HepG2 (cell line): ENCODE data around the gene XXYLT1. TPM values are rescaled to one million over a fixed set of nuclear protein-coding genes. Genes with fewer than 3 reads are reported as not detected.

Source experiments
- ATAC-seq: fragments of 200-7000 bp; cut with Tn5 transposase; 3 replicates; pipeline ENCODE4 v1.9.1; 2020; ENCODE audit warnings: mild to moderate bottlenecking, moderate library complexity
- BruUV-seq: library from RNA; stranded (reverse); fragments of 400-500 nt; replicated peaks from 2 replicates; lab custom pipeline; 2021; lab: Mats Ljungman, UMichigan
- CTCF ChIA-PET: fragments of 300-600 bp; formaldehyde crosslinking; extraction: SDS; loops from one replicate; lab custom pipeline; 2021; ENCODE audit warnings: low total read pairs, inconsistent platforms, low intra/inter-chr PET ratio; lab: Yijun Ruan, JAX
- POLR2A ChIA-PET: fragments of 350-600 bp; sonication (Branson Sonifier 250); formaldehyde crosslinking; loops from one replicate; lab custom pipeline; 2020; ENCODE audit warnings: antibody characterized with exemption, inconsistent platforms; lab: Yijun Ruan, JAX
- DNase-seq: peaks from one replicate; pipeline ENCODE4 v3.0.0-alpha.2; 2015; ENCODE audit warnings: low spot score
- FAIRE-seq: peaks from 3 replicates; lab custom pipeline; 2011; peaks lifted over from hg19 to GRCh38; lab: Jason Lieb, UNC
- H2AFZ ChIP-seq: one replicate; pipeline ENCODE4 v1.6.1; 2011; ENCODE audit warnings: low read length, inconsistent platforms
- H3K27ac ChIP-seq: fragments of 300-600 bp; 3 replicates; pipeline ENCODE4 v1.8.0; 2011; ENCODE audit warnings: mixed run types, mild to moderate bottlenecking, mixed read lengths, low read length, inconsistent platforms; ENCODE audit not compliant: insufficient read depth; ENCODE audit errors: extremely low read length
- H3K27me3 ChIP-seq, 2 experiments: fragments of 200-600 bp in 1 of 2; 2 replicates in 1 of 2; 3 replicates in 1 of 2; pipeline versions ENCODE4 v1.6.0 to v1.8.0; 2011; ENCODE audit warnings: low read length in 2 of 2, mild to moderate bottlenecking in 2 of 2, moderate library complexity in 2 of 2, inconsistent platforms in 1 of 2; ENCODE audit not compliant: insufficient read depth in 2 of 2, control insufficient read depth in 1 of 2
- H3K36me3 ChIP-seq, 2 experiments: fragments of 200-600 bp in 1 of 2; replicated peaks in 1 of 2; 2 replicates in 1 of 2; 3 replicates in 1 of 2; pipeline versions ENCODE4 v1.5.1 to v1.8.0; 2011; ENCODE audit warnings: low read length in 2 of 2, inconsistent platforms in 1 of 2; ENCODE audit not compliant: insufficient read depth in 2 of 2, control insufficient read depth in 1 of 2
- H3K4me1 ChIP-seq: 2 replicates; pipeline ENCODE4 v1.5.1; 2012; ENCODE audit warnings: low read length, inconsistent platforms; ENCODE audit not compliant: insufficient read depth
- H3K4me2 ChIP-seq: 2 replicates; pipeline ENCODE4 v1.6.0; 2011; ENCODE audit warnings: low read depth, low read length, inconsistent platforms
- H3K4me3 ChIP-seq, 3 experiments: fragments of 200-600 bp in 1 of 3; sonication (generic), shearing (Covaris generic) in 1 of 3; replicated peaks in 1 of 3; 2 replicates each; pipeline ENCODE4 v1.5.1; 2011 to 2016; ENCODE audit warnings: low read length in 3 of 3, inconsistent platforms in 2 of 3, low read depth in 2 of 3, mild to moderate bottlenecking in 2 of 3, control low read depth in 1 of 3, mixed read lengths in 1 of 3; ENCODE audit not compliant: insufficient read depth in 1 of 3
- H3K79me2 ChIP-seq: one replicate; pipeline ENCODE4 v1.6.1; 2011; ENCODE audit warnings: low read length, inconsistent platforms; ENCODE audit not compliant: insufficient read depth
- H3K9ac ChIP-seq: 2 replicates; pipeline ENCODE4 v1.6.0; 2011; ENCODE audit warnings: mild to moderate bottlenecking, low read depth, low read length, inconsistent platforms; ENCODE audit not compliant: insufficient read depth
- H3K9me3 ChIP-seq: 2 replicates; pipeline ENCODE4 v1.5.1; 2012; ENCODE audit warnings: mild to moderate bottlenecking, low read length
- H4K20me1 ChIP-seq: 2 replicates; pipeline ENCODE4 v1.6.0; 2011; ENCODE audit warnings: inconsistent platforms, mild to moderate bottlenecking, low read length, moderate library complexity; ENCODE audit not compliant: insufficient read depth
- ZBTB33 ChIP-seq: sonication (generic); formaldehyde crosslinking; IDR thresholded peaks from 2 replicates; pipeline ENCODE4 v1.4.0; 2020; ENCODE audit warnings: missing genetic modification reagents
- ZBTB38 ChIP-seq: sonication (generic); formaldehyde crosslinking; IDR thresholded peaks from 2 replicates; pipeline ENCODE4 v1.5.1; 2020; ENCODE audit warnings: mild to moderate bottlenecking, missing genetic modification reagents
- ZNF44 ChIP-seq: sonication (generic); formaldehyde crosslinking; IDR thresholded peaks from 2 replicates; pipeline ENCODE4 v1.5.1; 2020; ENCODE audit warnings: mild to moderate bottlenecking, missing genetic modification reagents
- WGBS: methylation state at CpG from one replicate; pipeline ENCODE4 v1.1.6; 2017; ENCODE audit warnings: low lambda C conversion rate; 5-methylcytosine and 5-hydroxymethylcytosine counted together
- in situ Hi-C: cut with HindIII; loops from 2 replicates; pipeline ENCODE4 v1.10.0; 2017; ENCODE audit warnings: low pct_unique_long_range_greater_than_20kb; ENCODE audit not compliant: extremely low pct_ligation_motif_present
- intact Hi-C: fragments of 100-400 bp; cut with micrococcal nuclease; formaldehyde crosslinking; loops from one replicate; pipeline ENCODE4 v1.10.0; 2022; ENCODE audit not compliant: unreplicated experiment
- polyA plus RNA-seq, 8 experiments: library from polyadenylated mRNA; depleted of rRNA in 3 of 8; stranded (reverse) in 7 of 8; unstranded in 1 of 8; fragments of >200 nt; fragmentation: Illumina TruSeq in 4 of 8; extraction: Trizol in 4 of 8; gene quantifications; 2 replicates each; pipeline versions ENCODE4 v1.2.1 to v1.2.3, GENCODE V29; 2011 to 2016; ENCODE audit warnings: low read depth in 4 of 8, missing spikeins in 1 of 8, mixed read lengths in 1 of 8; ENCODE audit not compliant: insufficient read depth in 1 of 8
- total RNA-seq, 5 experiments: library from RNA; depleted of rRNA; stranded (reverse); fragments of >200 nt; fragmentation: Illumina TruSeq; extraction: Trizol; gene quantifications; 2 replicates each; pipeline ENCODE4 v1.2.3, GENCODE V29; 2016; ENCODE audit warnings: low read depth in 1 of 5
- TF ChIP-seq, protein P1 (sequence below): IDR thresholded peaks from 2 replicates; pipeline ENCODE4 v1.6.1; 2012; ENCODE audit warnings: low read depth, low read length, improper control_type of control experiment
- TF ChIP-seq, protein P2 (sequence below): sonication (generic); formaldehyde crosslinking; IDR thresholded peaks from 2 replicates; pipeline ENCODE4 v1.5.0; 2020; ENCODE audit warnings: missing genetic modification reagents

XXYLT1 gene
- total and polyA plus RNA-seq, 2 of the 13 experiments (the other 11 are each of a cell fraction or from before 2014, with no cell fraction given) = 17.7 to 19.0 TPM

DNA sequence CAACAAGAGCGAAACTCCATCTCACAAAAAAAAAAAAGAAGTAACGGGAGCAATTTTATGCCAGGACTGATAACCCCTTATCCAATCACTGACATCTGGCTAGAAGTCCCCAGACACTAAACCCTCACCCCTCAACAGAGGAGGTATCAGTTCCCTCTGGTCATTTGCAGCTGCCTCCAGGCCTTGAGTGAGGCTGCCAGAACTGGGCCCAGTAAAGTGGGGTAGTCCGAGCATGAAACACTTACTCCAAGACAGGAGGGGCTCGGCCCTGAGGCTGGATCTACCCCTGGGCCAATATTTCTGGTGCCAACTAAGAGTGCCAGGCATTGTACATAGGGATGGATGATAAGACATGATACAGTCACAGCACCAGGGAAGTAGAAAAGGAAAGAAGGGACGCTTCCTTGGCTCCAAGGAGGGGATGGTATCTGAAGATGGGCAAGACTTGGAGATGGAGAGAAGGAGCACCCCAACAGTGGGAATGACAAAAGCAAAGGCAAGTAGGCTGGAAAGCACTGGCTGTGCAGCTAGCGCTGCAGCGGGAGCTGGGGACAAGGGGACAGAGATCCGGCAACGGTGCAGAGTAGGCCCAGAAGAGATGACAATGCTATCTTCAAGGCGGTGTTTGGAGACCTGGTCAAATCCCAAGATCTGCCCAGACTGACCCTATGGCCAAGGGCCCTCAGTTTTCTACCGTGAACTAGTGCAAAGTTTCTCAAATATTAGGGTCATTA is 2.2 kb downstream of the XXYLT1 start:
- Histone ChIP-seq H4K20me1 (no peaks in the 10 kb centered on the region), H3K4me3 (peak overlapping the region in 1 of 3 experiments; percentile 89; a peak in 2 of 6 replicates), H3K36me3 (peaks cover 9 to 28% of the 10 kb centered on the region in 2 experiments; a peak in 4 of 5 replicates), H3K9me3 (no peaks in the 10 kb centered on the region), H3K4me1 (peaks cover 47% of the 10 kb centered on the region), H3K9ac (peak overlapping the region; percentile 82; the same call in 1 of the 2 replicates), H3K27me3 (no peaks in the 10 kb centered on the region; a peak in 1 of 5 replicates), H3K27ac (no peak overlapping the region), H3K79me2 (peaks cover 44% of the 10 kb centered on the region), H3K4me2 (peak overlapping the region; percentile 90), H2AFZ (no peak overlapping the region)
- in situ Hi-C loops (no loop called here), intact Hi-C loops (no loop called here)
- ChIA-PET CTCF (no interaction called here), POLR2A (interaction anchor here (1.1 to 3.5 kb wide), 2 partner anchors 107 to 273 kb away, joined by 3 to 22 read pairs; partner anchors contain the start of gene PPP1R2)
- WGBS = 90% methylated on average over 11 of the region's 11 CpGs
- no peak for ATAC-seq
- FAIRE-seq = no peak
- DNase-seq = no peak
- TF ChIP-seq ZNF44 (CRISPR knock-in tag) (no peak), ZBTB38 (CRISPR knock-in tag) (peak; percentile 22; the same call in 1 of the 2 replicates), ZBTB33 (peak; percentile 68; the same call in 1 of the 2 replicates)
- TF ChIP-seq, protein P1, sequence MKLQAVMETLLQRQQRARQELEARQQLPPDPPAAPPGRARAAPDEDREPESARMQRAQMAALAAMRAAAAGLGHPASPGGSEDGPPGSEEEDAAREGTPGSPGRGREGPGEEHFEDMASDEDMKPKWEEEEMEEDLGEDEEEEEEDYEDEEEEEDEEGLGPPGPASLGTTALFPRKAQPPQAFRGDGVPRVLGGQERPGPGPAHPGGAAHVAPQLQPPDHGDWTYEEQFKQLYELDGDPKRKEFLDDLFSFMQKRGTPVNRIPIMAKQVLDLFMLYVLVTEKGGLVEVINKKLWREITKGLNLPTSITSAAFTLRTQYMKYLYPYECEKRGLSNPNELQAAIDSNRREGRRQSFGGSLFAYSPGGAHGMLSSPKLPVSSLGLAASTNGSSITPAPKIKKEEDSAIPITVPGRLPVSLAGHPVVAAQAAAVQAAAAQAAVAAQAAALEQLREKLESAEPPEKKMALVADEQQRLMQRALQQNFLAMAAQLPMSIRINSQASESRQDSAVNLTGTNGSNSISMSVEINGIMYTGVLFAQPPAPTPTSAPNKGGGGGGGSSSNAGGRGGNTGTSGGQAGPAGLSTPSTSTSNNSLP = no peak
- TF ChIP-seq, protein P2, sequence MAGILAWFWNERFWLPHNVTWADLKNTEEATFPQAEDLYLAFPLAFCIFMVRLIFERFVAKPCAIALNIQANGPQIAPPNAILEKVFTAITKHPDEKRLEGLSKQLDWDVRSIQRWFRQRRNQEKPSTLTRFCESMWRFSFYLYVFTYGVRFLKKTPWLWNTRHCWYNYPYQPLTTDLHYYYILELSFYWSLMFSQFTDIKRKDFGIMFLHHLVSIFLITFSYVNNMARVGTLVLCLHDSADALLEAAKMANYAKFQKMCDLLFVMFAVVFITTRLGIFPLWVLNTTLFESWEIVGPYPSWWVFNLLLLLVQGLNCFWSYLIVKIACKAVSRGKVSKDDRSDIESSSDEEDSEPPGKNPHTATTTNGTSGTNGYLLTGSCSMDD (CRISPR knock-in tag) = no peak
- BruUV-seq = no TSS peak
